Neuronal stem cell (in vitro differentiated cells): ENCODE results near the gene ADRA2C.
"Not testable (repeated sequence)": the region's sequence is repeated elsewhere in the genome, so short reads cannot be mapped to it uniquely, and the experiment has no call there.

Experiments used
- DNase-seq: peaks from one replicate; pipeline ENCODE4 v3.0.0-alpha.2; 2013; ENCODE audit warnings: low spot score
- H2AFZ ChIP-seq: one replicate; pipeline ENCODE4 v1.6.1; 2013; ENCODE audit warnings: mild to moderate bottlenecking, low read length, inconsistent platforms
- H2AK5ac ChIP-seq: 2 replicates; pipeline ENCODE4 v1.6.1; 2013; ENCODE audit warnings: low read depth, mild to moderate bottlenecking, inconsistent platforms, low read length, moderate library complexity, mixed read lengths
- H2BK120ac ChIP-seq: 2 replicates; pipeline ENCODE4 v1.6.1; 2013; ENCODE audit warnings: low read depth, mild to moderate bottlenecking, inconsistent platforms, low read length, moderate library complexity, mixed read lengths
- H2BK12ac ChIP-seq: one replicate; pipeline ENCODE4 v1.6.1; 2013; ENCODE audit warnings: low read length, inconsistent platforms
- H2BK15ac ChIP-seq: 2 replicates; pipeline ENCODE4 v1.6.1; 2013; ENCODE audit warnings: mild to moderate bottlenecking, low read length, inconsistent platforms, mixed read lengths
- H2BK5ac ChIP-seq: one replicate; pipeline ENCODE4 v1.6.1; 2013; ENCODE audit warnings: inconsistent platforms, mild to moderate bottlenecking, low read length, moderate library complexity
- H3K14ac ChIP-seq: one replicate; pipeline ENCODE4 v1.6.1; 2013; ENCODE audit warnings: low read length, inconsistent platforms
- H3K18ac ChIP-seq: 2 replicates; pipeline ENCODE4 v1.6.1; 2013; ENCODE audit warnings: low read length, inconsistent platforms
- H3K23ac ChIP-seq: 2 replicates; pipeline ENCODE4 v1.6.1; 2013; ENCODE audit warnings: low read depth, mild to moderate bottlenecking, mixed read lengths, low read length, inconsistent platforms; ENCODE audit not compliant: poor library complexity
- H3K27ac ChIP-seq: replicated peaks from 3 replicates; pipeline ENCODE4 v1.5.1; 2013; ENCODE audit warnings: low read length, inconsistent platforms
- H3K27me3 ChIP-seq, 3 experiments: 2 replicates each; pipeline ENCODE4 v1.6.1; 2013; ENCODE audit warnings: low read length in 3 of 3, mild to moderate bottlenecking in 2 of 3, inconsistent platforms in 1 of 3, low read depth in 1 of 3, mixed read lengths in 1 of 3, moderate library complexity in 1 of 3; ENCODE audit not compliant: control insufficient read depth in 3 of 3, insufficient read depth in 3 of 3
- H3K36me3 ChIP-seq, 2 donors: replicated peaks in 1 of 2; 2 replicates each; pipeline ENCODE4 v1.6.1; 2013; ENCODE audit warnings: low read length in 2 of 2; ENCODE audit not compliant: control insufficient read depth in 2 of 2, insufficient read depth in 2 of 2
- H3K4ac ChIP-seq: 2 replicates; pipeline ENCODE4 v1.6.1; 2013; ENCODE audit warnings: inconsistent platforms, mild to moderate bottlenecking, low read length, moderate library complexity
- H3K4me1 ChIP-seq, 2 donors: 1 replicate in 1 of 2; 2 replicates in 1 of 2; pipeline ENCODE4 v1.6.1; 2013; ENCODE audit warnings: low read length in 2 of 2, low read depth in 1 of 2; ENCODE audit not compliant: control insufficient read depth in 2 of 2, insufficient read depth in 1 of 2
- H3K4me2 ChIP-seq: one replicate; pipeline ENCODE4 v1.6.1; 2013; ENCODE audit warnings: mild to moderate bottlenecking, low read length, inconsistent platforms; ENCODE audit not compliant: insufficient read depth, poor library complexity, severe bottlenecking
- H3K4me3 ChIP-seq, 2 donors: 2 replicates each; pipeline ENCODE4 v1.5.1; 2013; ENCODE audit warnings: low read length in 2 of 2, mild to moderate bottlenecking in 2 of 2, inconsistent platforms in 1 of 2, moderate library complexity in 1 of 2
- H3K79me1 ChIP-seq: one replicate; pipeline ENCODE4 v1.6.1; 2013; ENCODE audit warnings: low read depth, mild to moderate bottlenecking, inconsistent platforms, low read length, moderate library complexity
- H3K9ac ChIP-seq: one replicate; pipeline ENCODE4 v1.6.1; 2013; ENCODE audit warnings: mild to moderate bottlenecking, low read depth, low read length, inconsistent platforms; ENCODE audit not compliant: poor library complexity
- H3K9me3 ChIP-seq, 2 donors: replicated peaks in 1 of 2; 2 replicates each; pipeline versions ENCODE3 to v1.6.1; 2013; ENCODE audit warnings: low read length in 2 of 2, mild to moderate bottlenecking in 2 of 2, inconsistent platforms in 1 of 2, low read depth in 1 of 2, mixed read lengths in 1 of 2, moderate library complexity in 1 of 2; ENCODE audit not compliant: control insufficient read depth in 2 of 2, insufficient read depth in 1 of 2
- H4K8ac ChIP-seq: one replicate; pipeline ENCODE4 v1.6.1; 2013; ENCODE audit warnings: low read depth, mild to moderate bottlenecking, inconsistent platforms, low read length, moderate library complexity
- H4K91ac ChIP-seq: one replicate; pipeline ENCODE4 v1.6.1; 2013; ENCODE audit warnings: low read length, low read depth, mild to moderate bottlenecking, inconsistent platforms; ENCODE audit not compliant: poor library complexity
- WGBS, 2 donors: extraction: QIAGEN DNeasy Blood & Tissue Kit; methylation state at CpG; one replicate each; pipeline ENCODE4 v1.1.7; 2013; ENCODE audit warnings: missing lambda C conversion rate in 2 of 2, mixed read lengths in 1 of 2; ENCODE audit not compliant: insufficient read length in 2 of 2, insufficient replicate concordance in 1 of 2; ENCODE audit errors: extremely low coverage in 2 of 2; 5-methylcytosine and 5-hydroxymethylcytosine counted together

Gene ADRA2C

DNA sequence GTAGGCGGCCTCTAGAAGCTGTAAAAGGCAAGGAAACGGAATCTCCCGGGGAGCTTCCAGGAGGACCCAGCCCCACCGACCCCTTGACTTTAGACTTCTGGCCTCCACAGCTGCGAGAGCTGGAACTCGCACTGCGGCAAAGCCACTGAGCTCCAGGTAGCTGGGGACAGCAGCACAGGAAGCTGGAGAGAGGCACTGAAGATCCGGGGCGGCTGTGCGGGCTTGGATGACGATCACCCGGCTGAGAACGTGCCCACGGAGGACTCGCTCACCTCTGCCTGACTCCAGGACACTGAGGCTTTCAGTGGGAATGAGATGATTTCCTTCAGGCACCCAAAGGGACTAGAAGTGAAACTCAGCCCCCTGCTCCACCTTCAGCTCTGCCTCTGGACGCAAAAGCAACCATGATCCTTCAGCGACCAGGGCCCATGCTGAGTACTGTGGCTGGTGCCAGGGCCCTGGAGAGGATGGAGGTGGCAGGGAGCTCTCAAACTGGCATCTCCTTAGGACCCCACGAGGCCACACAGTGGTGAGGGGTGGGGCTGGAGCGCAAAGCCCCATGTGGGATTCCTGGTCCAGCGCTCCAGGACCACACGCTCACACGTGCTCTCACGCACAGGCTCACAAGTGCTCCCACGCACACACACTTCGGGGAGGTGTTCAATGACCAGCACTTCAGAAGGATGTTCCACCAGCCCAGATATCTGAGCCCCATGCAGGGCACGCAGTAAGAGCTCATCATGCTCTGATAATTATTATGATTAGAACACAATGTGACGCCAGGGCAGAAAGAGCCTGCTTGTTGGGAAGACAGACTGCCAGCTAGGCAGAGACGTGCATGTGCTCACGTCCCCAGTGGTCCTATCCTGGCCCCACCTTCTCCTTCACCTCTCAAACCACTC lies 47.2 kb downstream of the ADRA2C start:
- peak overlapping the region; percentile 68 for H3K18ac ChIP-seq
- H3K79me1 ChIP-seq: no peaks in the 10 kb centered on the region

DNA sequence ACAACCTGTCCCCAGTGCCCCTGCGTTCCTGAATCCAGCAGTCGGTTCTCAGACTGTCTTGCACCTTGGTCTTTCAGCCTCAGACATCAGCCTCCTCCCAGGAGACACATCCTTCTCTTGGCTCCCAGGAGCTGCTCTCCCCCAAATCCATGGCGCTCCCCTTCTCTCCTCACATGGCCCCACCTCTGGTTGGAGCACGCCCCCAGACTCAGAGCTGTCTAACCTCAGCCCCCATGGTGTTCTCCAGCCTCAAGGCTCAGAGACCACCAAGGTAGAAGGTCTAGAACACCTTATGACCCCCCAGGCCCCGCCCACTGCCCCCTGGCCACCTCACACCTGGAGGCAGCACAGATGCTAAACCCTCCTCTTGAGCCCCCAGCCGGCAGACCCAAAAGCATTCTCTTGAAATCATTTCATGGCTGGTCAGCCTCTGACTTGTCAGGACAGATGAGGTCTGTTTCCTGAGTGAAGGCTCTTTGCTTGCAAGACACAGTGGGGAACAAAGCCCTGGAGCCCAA lies 47.9 kb downstream of the ADRA2C start:
- no peak for DNase-seq
- Histone ChIP-seq H3K9me3 (peaks cover 0 to 3% of the 10 kb centered on the region in 2 donors), H3K36me3 (no peaks in the 10 kb centered on the region), H4K91ac (peak overlapping the region; percentile 79), H3K27ac (no peak overlapping the region), H4K8ac (no peak overlapping the region), H3K9ac (no peak overlapping the region), H2BK15ac (peak overlapping the region; percentile 38), H2AFZ (no peak overlapping the region), H2BK12ac (no peak overlapping the region), H3K79me1 (no peaks in the 10 kb centered on the region), H3K4me3 (no peak overlapping the region), H3K4me1 (peaks cover 0 to 2% of the 10 kb centered on the region in 2 donors), H2BK120ac (no peak overlapping the region), H2BK5ac (no peak overlapping the region), H2AK5ac (no peak overlapping the region), H3K14ac (no peak overlapping the region), H3K4me2 (no peak overlapping the region), H3K27me3 (peaks cover 0 to 4% (median 0%) of the 10 kb centered on the region in 3 experiments), H3K4ac (no peak overlapping the region), H3K18ac (no peak overlapping the region), H3K23ac (peak overlapping the region; percentile 9)
- no CpG with 5 or more reads among the region's 6 CpGs for WGBS, 2 donors

More for the DNA sequence above, 47.2 kb downstream of the ADRA2C start:
- Histone ChIP-seq H3K23ac (peak overlapping the region; percentile 9), H3K27me3 (peaks cover 0 to 11% (median 0%) of the 10 kb centered on the region in 3 experiments), H3K4ac (no peak overlapping the region), H2BK15ac (peak overlapping the region; percentile 38), H3K4me3 (no peak overlapping the region), H4K91ac (peak overlapping the region; percentile 79), H3K9ac (no peak overlapping the region), H2AK5ac (peak overlapping the region; percentile 98), H3K14ac (peak overlapping the region; percentile 10), H3K27ac (no peak overlapping the region), H2BK5ac (no peak overlapping the region), H2BK120ac (no peak overlapping the region), H3K4me2 (no peak overlapping the region), H2BK12ac (no peak overlapping the region), H4K8ac (no peak overlapping the region), H3K9me3 (peaks cover 0 to 3% of the 10 kb centered on the region in 2 donors), H3K36me3 (no peaks in the 10 kb centered on the region), H3K4me1 (peaks cover 0 to 4% of the 10 kb centered on the region in 2 donors), H2AFZ (no peak overlapping the region)
- no CpG with 5 or more reads among the region's 29 CpGs for whole genome bisulfite sequencing, 2 donors
- no peak for DNase-seq

DNA sequence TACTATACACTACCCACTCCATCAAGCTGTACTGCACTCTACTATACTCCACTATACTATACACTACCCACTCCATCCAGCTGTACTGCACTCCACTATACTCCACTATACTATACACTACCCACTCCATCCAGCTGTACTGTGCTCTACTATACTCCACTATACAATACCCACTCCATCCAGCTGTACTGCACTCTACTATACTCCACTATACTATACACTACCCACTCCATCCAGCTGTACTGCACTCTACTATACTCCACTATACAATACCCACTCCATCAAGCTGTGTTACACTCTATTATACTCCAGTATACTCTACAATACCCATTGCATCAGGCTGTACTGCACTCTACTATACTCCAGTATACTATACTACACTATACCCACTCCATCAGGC lies 48.7 kb downstream of the ADRA2C start:
- H4K91ac ChIP-seq: not testable (repeated sequence)

DNA sequence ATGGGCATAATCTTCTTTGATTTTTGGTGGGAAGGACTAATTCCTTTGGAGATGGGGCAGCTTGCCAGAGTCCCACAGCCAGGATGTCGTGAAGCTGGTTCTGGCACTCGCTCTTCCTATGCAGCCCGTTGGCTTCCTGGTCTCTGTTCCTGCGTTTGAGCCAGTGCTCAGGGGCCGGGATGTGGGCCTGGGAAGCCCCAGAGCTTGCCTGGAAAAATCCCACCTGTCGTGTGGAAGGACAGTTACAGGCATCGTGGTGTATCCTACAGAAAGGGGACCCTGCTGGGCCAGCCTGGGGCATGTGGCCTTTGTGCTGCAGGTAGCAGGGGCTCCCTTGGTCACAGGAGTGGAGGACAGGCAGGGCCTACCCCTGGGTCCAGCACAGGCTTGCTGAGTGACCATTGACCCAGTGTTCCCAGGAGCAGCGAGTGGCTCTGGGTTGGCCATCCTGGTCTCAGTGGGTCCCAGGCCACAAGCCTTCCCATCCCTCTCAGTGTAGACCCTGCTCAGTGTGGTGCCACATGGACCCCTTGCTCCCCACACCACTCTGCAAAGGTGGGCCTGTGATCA lies 50.2 kb downstream of the ADRA2C start:
- no peak for DNase-seq
- Histone ChIP-seq H3K36me3 (no peaks in the 10 kb centered on the region), H2AFZ (no peak overlapping the region), H2BK15ac (peak overlapping the region; percentile 6), H3K79me1 (no peaks in the 10 kb centered on the region), H3K18ac (peak overlapping the region; percentile 67), H4K8ac (no peak overlapping the region), H3K23ac (no peak overlapping the region), H3K9me3 (peaks cover 0 to 3% of the 10 kb centered on the region in 2 donors), H2AK5ac (peak overlapping the region; percentile 60), H3K14ac (no peak overlapping the region), H2BK5ac (peak overlapping the region; percentile 71), H2BK12ac (no peak overlapping the region), H3K4ac (no peak overlapping the region), H2BK120ac (no peak overlapping the region), H3K4me2 (no peak overlapping the region), H3K9ac (no peak overlapping the region), H4K91ac (no peak overlapping the region), H3K27me3 (no peaks in the 10 kb centered on the region), H3K27ac (no peak overlapping the region), H3K4me3 (peak overlapping the region in 1 of 2 donors; percentile 8), H3K4me1 (peaks cover 0 to 3% of the 10 kb centered on the region in 2 donors)
- no CpG with 5 or more reads among the region's 8 CpGs for WGBS, 2 donors

More for the DNA sequence above, 48.7 kb downstream of the ADRA2C start:
- not testable (repeated sequence) for H2AFZ ChIP-seq, H3K79me1 ChIP-seq, H3K27me3 ChIP-seq, DNase-seq, H3K18ac ChIP-seq, H3K9ac ChIP-seq, H3K9me3 ChIP-seq, H4K8ac ChIP-seq, H3K4ac ChIP-seq, H3K4me2 ChIP-seq, H3K4me3 ChIP-seq, H2BK12ac ChIP-seq, H3K14ac ChIP-seq, H3K4me1 ChIP-seq, H2BK120ac ChIP-seq, H2BK15ac ChIP-seq, H2AK5ac ChIP-seq, H2BK5ac ChIP-seq, H3K23ac ChIP-seq, H3K36me3 ChIP-seq, H3K27ac ChIP-seq
